HG03558 (cell line): ENCODE measurements around the gene WNT11.

Experiments used
- ATAC-seq: cut with Tn5 transposase; IDR thresholded peaks from one replicate; pipeline ENCODE4 v1.9.1; 2021; ENCODE audit warnings: moderate number of reproducible peaks; ENCODE audit not compliant: unreplicated experiment; ENCODE audit errors: extremely low read depth

The WNT11 gene

GRCh38 chr11:76140912-76141574 lies 65.3 kb downstream of the WNT11 start:
- no peak for ATAC-seq

GRCh38 chr11:76139314-76139713 lies 67.0 kb downstream of the WNT11 start:
- no peak for ATAC-seq
